ENCODE measurements around the gene BDKRB1.

DNA sequence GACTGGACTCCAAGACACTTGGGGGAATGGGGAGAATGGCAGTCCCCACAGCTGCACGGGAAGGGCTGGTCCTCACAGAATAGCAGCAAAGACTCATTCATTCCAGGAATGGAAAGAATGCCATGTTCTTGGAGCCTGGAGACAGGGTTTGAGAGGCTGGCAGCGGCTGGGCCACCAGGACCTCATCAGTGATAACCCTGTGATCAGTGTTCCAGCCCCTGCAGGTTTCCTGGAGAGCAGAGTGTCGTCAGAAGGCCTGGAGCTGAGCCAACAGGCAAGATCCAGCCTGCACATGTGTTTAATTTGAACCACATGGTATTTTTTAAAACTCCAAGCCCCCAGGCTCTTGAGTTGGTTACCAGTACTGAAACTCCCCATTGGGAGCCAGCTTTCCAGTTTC lies 11.3 kb downstream of the BDKRB1 start:
- no peak for TF ChIP-seq ZNF70 (CRISPR knock-in tag; IDR thresholded peaks at IDR 0.05)
- no peak for TF ChIP-seq OSR1 (CRISPR knock-in tag; IDR thresholded peaks at IDR 0.05)
